Neural progenitor cell (in vitro differentiated cells): Measurements from ENCODE around the gene INPP4B. TPM values are rescaled to one million over a fixed set of nuclear protein-coding genes. Genes with fewer than 3 reads are reported as not detected.

ENCODE experiments used
- DNase-seq: peaks from one replicate; pipeline ENCODE4 v3.0.0-alpha.2; 2016; ENCODE audit warnings: low spot score
- H2AFZ ChIP-seq: fragments of 200-600 bp; sonication (generic); replicated peaks from 2 replicates; pipeline ENCODE4 v1.6.1; 2016; ENCODE audit warnings: antibody characterized with exemption
- H3F3A ChIP-seq: fragments of 200-600 bp; sonication (generic); 2 replicates; pipeline ENCODE4 v1.6.1; 2016; ENCODE audit warnings: antibody characterized with exemption, low read depth
- H3K27ac ChIP-seq: fragments of 200-600 bp; sonication (generic); 2 replicates; pipeline ENCODE4 v1.5.1; 2016; ENCODE audit warnings: mild to moderate bottlenecking
- H3K27me3 ChIP-seq: fragments of 200-600 bp; sonication (generic); 2 replicates; pipeline ENCODE4 v1.6.1; 2016; ENCODE audit warnings: mild to moderate bottlenecking, moderate library complexity
- H3K36me3 ChIP-seq: fragments of 200-600 bp; sonication (generic); 2 replicates; pipeline ENCODE4 v1.5.1; 2016
- H3K4me1 ChIP-seq: fragments of 200-600 bp; sonication (generic); 2 replicates; pipeline ENCODE4 v1.6.1; 2016; ENCODE audit warnings: mixed run types
- H3K4me2 ChIP-seq: fragments of 200-600 bp; sonication (generic); 2 replicates; pipeline ENCODE4 v1.6.1; 2016
- H3K4me3 ChIP-seq: fragments of 200-600 bp; sonication (generic); 2 replicates; pipeline ENCODE4 v1.5.1; 2016
- H3K79me2 ChIP-seq: fragments of 200-600 bp; sonication (generic); 2 replicates; pipeline ENCODE4 v1.6.1; 2016; ENCODE audit warnings: low read depth
- H3K9ac ChIP-seq: fragments of 200-600 bp; sonication (generic); 2 replicates; pipeline ENCODE4 v1.6.1; 2016
- H3K9me3 ChIP-seq: fragments of 200-600 bp; sonication (generic); 2 replicates; pipeline ENCODE4 v1.5.1; 2016; ENCODE audit warnings: low read depth
- H4K20me1 ChIP-seq: fragments of 200-600 bp; sonication (generic); 2 replicates; pipeline ENCODE4 v1.6.1; 2016; ENCODE audit warnings: low read depth
- H3K27ac Mint-ChIP-seq: 3 replicates; pipeline ENCODE4 v1.8.0; 2021; ENCODE audit warnings: mixed read lengths
- H3K27me3 Mint-ChIP-seq: 2 replicates; pipeline ENCODE4 v1.8.0; 2022; ENCODE audit warnings: low read depth, mild to moderate bottlenecking, inconsistent platforms, moderate library complexity, mixed read lengths; ENCODE audit not compliant: insufficient read depth
- H3K36me3 Mint-ChIP-seq: 3 replicates; pipeline ENCODE4 v1.8.0; 2021; ENCODE audit warnings: mixed read lengths
- H3K4me1 Mint-ChIP-seq: 3 replicates; pipeline ENCODE4 v1.8.0; 2021; ENCODE audit warnings: mixed read lengths
- H3K4me3 Mint-ChIP-seq: 3 replicates; pipeline ENCODE4 v1.8.0; 2021; ENCODE audit warnings: mild to moderate bottlenecking, moderate library complexity, mixed read lengths
- H3K9me3 Mint-ChIP-seq: 3 replicates; pipeline ENCODE4 v1.8.0; 2020; ENCODE audit warnings: mixed read lengths
- EZH2 ChIP-seq: fragments of 200-600 bp; sonication (generic); IDR thresholded peaks from 2 replicates; pipeline ENCODE4 v1.6.1; 2017; ENCODE audit warnings: antibody characterized with exemption, mild to moderate bottlenecking, moderate library complexity
- EZH2phosphoT487 ChIP-seq: fragments of 200-600 bp; sonication (generic); IDR thresholded peaks from 2 replicates; pipeline ENCODE4 v1.6.1; 2017; ENCODE audit warnings: antibody characterized with exemption
- total RNA-seq: library from RNA; depleted of rRNA; stranded (reverse); fragments of >200 nt; gene quantifications from 2 replicates; pipeline ENCODE4 v1.2.3, GENCODE V29; 2015; ENCODE audit warnings: low replicate concordance
- TF ChIP-seq, protein P1 (sequence below): fragments of 200-600 bp; sonication (generic); IDR thresholded peaks from 2 replicates; pipeline ENCODE4 v1.5.1; 2017; ENCODE audit warnings: antibody characterized with exemption, mild to moderate bottlenecking

INPP4B gene
- total RNA-seq, 1 donor from 2014 or later, result 1.3 TPM

DNA sequence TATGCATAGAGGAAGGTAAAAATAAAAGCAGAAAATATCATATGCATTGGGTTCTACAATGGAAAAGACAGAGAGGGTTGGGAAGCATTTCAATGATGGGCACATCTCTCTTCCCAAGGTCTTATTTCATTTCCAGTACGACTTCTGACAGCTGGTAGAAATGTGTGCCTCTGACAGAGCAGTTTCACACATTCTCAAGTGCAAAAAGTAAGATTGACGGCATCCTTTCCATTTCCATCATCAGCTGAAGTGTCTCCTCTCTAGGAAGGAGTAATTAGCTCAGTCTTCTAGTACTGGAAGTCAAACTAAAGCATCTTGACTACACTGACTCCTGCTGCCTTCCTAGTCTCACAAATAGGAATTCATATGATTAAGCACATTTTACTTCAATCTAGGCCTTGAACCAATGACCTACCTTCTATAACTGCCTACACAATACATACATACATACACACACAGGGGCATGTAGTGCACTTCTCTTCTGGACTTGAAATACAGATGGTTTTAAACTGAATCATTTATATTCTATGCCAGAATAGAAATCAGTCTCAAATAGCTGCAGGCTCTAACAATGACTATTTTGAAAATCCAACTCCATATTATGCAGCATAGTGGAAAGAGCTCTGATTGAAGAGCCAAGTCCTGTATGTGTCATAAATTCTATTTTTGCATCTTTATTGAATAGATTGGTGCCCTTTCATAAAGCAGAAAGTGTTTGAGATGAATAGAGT, 473.4 kb downstream of the INPP4B start:
- H3K4me1 Mint-ChIP-seq, result peaks cover 14% of the 10 kb centered on the region
- H3F3A ChIP-seq, result no peaks in the 10 kb centered on the region
- no peaks in the 10 kb centered on the region for H3K27me3 ChIP-seq
- no peak overlapping the region for H3K4me2 ChIP-seq
- H3K4me3 Mint-ChIP-seq, result no peak overlapping the region
- no peak overlapping the region for H3K27ac Mint-ChIP-seq
- no peaks in the 10 kb centered on the region for H3K79me2 ChIP-seq
- no peak for TF ChIP-seq EZH2
- TF ChIP-seq, protein P1, sequence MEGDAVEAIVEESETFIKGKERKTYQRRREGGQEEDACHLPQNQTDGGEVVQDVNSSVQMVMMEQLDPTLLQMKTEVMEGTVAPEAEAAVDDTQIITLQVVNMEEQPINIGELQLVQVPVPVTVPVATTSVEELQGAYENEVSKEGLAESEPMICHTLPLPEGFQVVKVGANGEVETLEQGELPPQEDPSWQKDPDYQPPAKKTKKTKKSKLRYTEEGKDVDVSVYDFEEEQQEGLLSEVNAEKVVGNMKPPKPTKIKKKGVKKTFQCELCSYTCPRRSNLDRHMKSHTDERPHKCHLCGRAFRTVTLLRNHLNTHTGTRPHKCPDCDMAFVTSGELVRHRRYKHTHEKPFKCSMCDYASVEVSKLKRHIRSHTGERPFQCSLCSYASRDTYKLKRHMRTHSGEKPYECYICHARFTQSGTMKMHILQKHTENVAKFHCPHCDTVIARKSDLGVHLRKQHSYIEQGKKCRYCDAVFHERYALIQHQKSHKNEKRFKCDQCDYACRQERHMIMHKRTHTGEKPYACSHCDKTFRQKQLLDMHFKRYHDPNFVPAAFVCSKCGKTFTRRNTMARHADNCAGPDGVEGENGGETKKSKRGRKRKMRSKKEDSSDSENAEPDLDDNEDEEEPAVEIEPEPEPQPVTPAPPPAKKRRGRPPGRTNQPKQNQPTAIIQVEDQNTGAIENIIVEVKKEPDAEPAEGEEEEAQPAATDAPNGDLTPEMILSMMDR, result no peak
- H3K4me3 ChIP-seq, result no peak overlapping the region
- H3K27me3 Mint-ChIP-seq, result peaks cover 2% of the 10 kb centered on the region
- DNase-seq, result no peak
- H3K9me3 Mint-ChIP-seq, result peaks cover 10% of the 10 kb centered on the region
- no peaks in the 10 kb centered on the region for H3K36me3 Mint-ChIP-seq
- no peaks in the 10 kb centered on the region for H4K20me1 ChIP-seq
- peaks cover 7% of the 10 kb centered on the region for H3K4me1 ChIP-seq
- no peak overlapping the region for H3K9ac ChIP-seq
- no peak overlapping the region for H3K27ac ChIP-seq
- H2AFZ ChIP-seq, result no peak overlapping the region
- H3K9me3 ChIP-seq, result no peaks in the 10 kb centered on the region
- peaks cover 6% of the 10 kb centered on the region for H3K36me3 ChIP-seq

DNA sequence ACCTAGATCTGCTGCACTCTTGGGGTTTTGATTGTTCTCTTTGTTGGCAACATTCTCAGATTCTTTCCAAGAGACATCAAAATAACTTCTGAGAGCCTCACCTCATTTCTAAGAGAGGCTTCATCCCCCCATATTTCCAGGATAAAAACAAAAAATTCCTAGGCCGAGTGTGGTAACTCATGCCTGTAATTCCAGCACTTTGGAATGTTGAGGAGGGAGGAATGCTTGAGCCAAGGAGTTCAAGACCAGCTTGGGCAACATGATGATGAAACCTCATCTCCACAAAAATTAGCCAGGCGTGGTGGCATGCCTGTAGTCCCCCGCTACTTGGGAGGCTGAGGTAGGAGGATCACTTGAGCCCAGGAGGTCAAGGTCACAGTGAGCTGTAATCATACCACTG, 477.0 kb downstream of the INPP4B start:
- no peak overlapping the region for H2AFZ ChIP-seq
- no peaks in the 10 kb centered on the region for H3K9me3 ChIP-seq
- Mint-ChIP-seq H3K27ac (no peak overlapping the region), H3K36me3 (no peaks in the 10 kb centered on the region), H3K9me3 (peaks cover 10% of the 10 kb centered on the region), H3K27me3 (peaks cover 2% of the 10 kb centered on the region), H3K4me1 (peaks cover 36% of the 10 kb centered on the region), H3K4me3 (no peak overlapping the region)
- DNase-seq, result no peak
- no peak for TF ChIP-seq EZH2phosphoT487
- TF ChIP-seq EZH2, result no peak
- TF ChIP-seq, protein P1, result no peak
- H3F3A ChIP-seq, result peaks cover 7% of the 10 kb centered on the region
- peaks cover 28% of the 10 kb centered on the region for H3K4me1 ChIP-seq
- no peak overlapping the region for H3K9ac ChIP-seq
- H3K4me3 ChIP-seq, result no peak overlapping the region
- H3K79me2 ChIP-seq, result no peaks in the 10 kb centered on the region
- no peaks in the 10 kb centered on the region for H4K20me1 ChIP-seq
- no peaks in the 10 kb centered on the region for H3K27me3 ChIP-seq
- H3K4me2 ChIP-seq, result no peak overlapping the region
- no peak overlapping the region for H3K27ac ChIP-seq
- H3K36me3 ChIP-seq, result peaks cover 6% of the 10 kb centered on the region

DNA sequence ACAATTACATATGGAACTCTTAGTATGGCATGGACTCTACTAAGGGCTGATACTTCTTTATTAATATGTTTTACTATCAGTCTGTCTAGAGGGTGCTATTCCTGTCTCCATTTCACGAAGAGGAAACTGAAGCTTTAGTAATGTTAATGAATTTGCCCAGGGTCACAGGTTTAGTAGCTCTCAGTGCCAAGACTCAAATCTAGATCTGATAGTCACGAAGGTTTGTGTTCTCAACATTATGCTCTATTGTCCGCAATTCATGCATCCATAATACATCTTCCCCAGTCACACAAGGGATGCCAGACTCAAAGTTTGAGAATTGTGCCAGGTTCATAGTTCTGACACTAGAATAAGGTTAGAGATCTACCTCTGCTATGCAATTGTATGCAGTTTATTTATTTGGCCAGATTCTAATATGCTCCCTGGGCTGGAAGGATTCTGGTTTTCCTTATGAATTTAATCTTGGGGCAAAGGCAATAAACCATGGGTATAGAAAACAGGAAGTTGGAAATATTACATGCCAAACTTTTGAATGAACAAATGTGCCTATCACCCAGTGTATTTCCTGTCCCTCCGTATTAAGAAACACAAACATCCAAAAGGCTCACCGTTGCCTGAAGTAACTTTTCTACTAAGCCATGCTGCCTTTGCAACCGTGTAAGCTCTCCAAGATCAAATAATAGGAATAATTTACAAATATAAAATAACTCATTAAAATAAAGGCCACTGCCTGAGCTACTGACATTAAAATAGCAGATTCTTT, 478.5 kb downstream of the INPP4B start:
- no peaks in the 10 kb centered on the region for H3K9me3 ChIP-seq
- peaks cover 2% of the 10 kb centered on the region for H3K27me3 Mint-ChIP-seq
- TF ChIP-seq EZH2phosphoT487, result no peak
- TF ChIP-seq EZH2, result no peak
- TF ChIP-seq, protein P1, result no peak
- H3K9me3 Mint-ChIP-seq, result peaks cover 10% of the 10 kb centered on the region
- no peak for DNase-seq
- no peak overlapping the region for H3K9ac ChIP-seq
- H3K27ac ChIP-seq, result no peak overlapping the region
- peak overlapping the region; percentile 41 for H3K27ac Mint-ChIP-seq
- peaks cover 7% of the 10 kb centered on the region for H3F3A ChIP-seq
- H3K4me1 ChIP-seq, result peaks cover 28% of the 10 kb centered on the region
- no peak overlapping the region for H3K4me2 ChIP-seq
- H3K4me3 ChIP-seq, result no peak overlapping the region
- H3K36me3 ChIP-seq, result peaks cover 6% of the 10 kb centered on the region
- H3K36me3 Mint-ChIP-seq, result no peaks in the 10 kb centered on the region
- H3K27me3 ChIP-seq, result no peaks in the 10 kb centered on the region
- H4K20me1 ChIP-seq, result no peaks in the 10 kb centered on the region
- H2AFZ ChIP-seq, result no peak overlapping the region
- H3K4me3 Mint-ChIP-seq, result no peak overlapping the region
- H3K79me2 ChIP-seq, result no peaks in the 10 kb centered on the region
- peaks cover 36% of the 10 kb centered on the region for H3K4me1 Mint-ChIP-seq
